Upper lobe of left lung (tissue), 4 donors: ENCODE measurements around the gene MED27.

Source experiments
- EP300 ChIP-seq, 4 donors: sonication (generic); formaldehyde crosslinking; IDR thresholded peaks; one replicate each; pipeline ENCODE4 v1.5.1; 2017; ENCODE audit warnings: antibody characterized with exemption in 4 of 4, control low read depth in 2 of 4
- POLR2A ChIP-seq, 4 donors: fragments of 450-650 bp; IDR thresholded peaks; one replicate each; pipeline ENCODE4 v1.5.1; 2016 to 2017; ENCODE audit warnings: antibody characterized with exemption in 4 of 4, mild to moderate bottlenecking in 2 of 4
- POLR2AphosphoS5 ChIP-seq, 2 donors: sonication (generic); formaldehyde crosslinking; IDR thresholded peaks; one replicate each; pipeline ENCODE4 v1.5.1; 2017; ENCODE audit warnings: antibody characterized with exemption in 2 of 2
- TF ChIP-seq, protein P1 (sequence below), 6 experiments: fragments of 450-650 bp in 4 of 6; fragments of 200-600 bp in 2 of 6; sonication (generic) in 2 of 6; IDR thresholded peaks; one replicate each; pipeline ENCODE4 v1.5.1; 2016 to 2019; ENCODE audit warnings: antibody characterized with exemption in 6 of 6

DNA sequence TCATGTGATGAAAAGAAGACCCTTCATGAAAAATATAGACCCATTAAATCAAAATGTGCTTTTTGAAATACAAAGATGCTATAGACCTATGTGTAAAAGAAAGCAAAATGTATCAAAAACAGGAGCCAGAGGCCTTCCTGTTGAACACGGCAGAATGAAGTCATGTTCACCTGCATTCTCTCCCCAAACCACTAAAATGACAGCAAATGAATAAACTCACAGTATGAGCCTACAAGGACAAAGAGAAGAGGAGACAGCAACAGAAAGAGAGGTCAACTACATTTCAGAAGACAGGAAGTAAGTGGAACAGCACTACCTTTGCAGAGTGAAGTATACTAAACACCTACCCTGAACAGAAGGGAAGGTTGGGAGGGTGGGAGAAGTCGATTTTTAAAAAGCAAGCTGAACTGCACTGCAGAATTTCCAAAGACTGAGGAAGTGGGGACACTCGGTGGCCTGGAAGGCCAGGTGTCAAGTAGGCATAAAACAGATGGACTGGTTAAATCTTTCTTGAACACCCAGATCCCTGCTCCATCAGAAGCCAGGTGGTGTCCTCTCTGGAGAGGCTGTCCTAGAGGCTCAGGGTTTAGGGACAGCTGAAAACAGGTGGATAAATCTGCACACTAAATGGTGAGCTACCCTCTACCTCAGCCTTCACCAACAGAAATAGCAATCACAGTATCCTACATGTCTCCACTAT lies 48.9 kb downstream of the MED27 start:
- TF ChIP-seq POLR2A (IDR thresholded peaks at IDR 0.05) (no peak), POLR2AphosphoS5 (IDR thresholded peaks at IDR 0.05) (no peak), EP300 (IDR thresholded peaks at IDR 0.05) (no peak)
- TF ChIP-seq, protein P1, sequence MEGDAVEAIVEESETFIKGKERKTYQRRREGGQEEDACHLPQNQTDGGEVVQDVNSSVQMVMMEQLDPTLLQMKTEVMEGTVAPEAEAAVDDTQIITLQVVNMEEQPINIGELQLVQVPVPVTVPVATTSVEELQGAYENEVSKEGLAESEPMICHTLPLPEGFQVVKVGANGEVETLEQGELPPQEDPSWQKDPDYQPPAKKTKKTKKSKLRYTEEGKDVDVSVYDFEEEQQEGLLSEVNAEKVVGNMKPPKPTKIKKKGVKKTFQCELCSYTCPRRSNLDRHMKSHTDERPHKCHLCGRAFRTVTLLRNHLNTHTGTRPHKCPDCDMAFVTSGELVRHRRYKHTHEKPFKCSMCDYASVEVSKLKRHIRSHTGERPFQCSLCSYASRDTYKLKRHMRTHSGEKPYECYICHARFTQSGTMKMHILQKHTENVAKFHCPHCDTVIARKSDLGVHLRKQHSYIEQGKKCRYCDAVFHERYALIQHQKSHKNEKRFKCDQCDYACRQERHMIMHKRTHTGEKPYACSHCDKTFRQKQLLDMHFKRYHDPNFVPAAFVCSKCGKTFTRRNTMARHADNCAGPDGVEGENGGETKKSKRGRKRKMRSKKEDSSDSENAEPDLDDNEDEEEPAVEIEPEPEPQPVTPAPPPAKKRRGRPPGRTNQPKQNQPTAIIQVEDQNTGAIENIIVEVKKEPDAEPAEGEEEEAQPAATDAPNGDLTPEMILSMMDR (IDR thresholded peaks at IDR 0.05) = no peak
